HEK293 (cell line): ENCODE measurements around the gene RNF11.
"Not testable (repeated sequence)": the region's sequence is repeated elsewhere in the genome, so short reads cannot be mapped to it uniquely, and the experiment has no call there.

ENCODE experiments used
- CTCF ChIA-PET: fragments of 350-600 bp; formaldehyde crosslinking; extraction: SDS; loops from one replicate; lab custom pipeline; 2021; ENCODE audit warnings: antibody characterized with exemption; lab: Yijun Ruan, JAX
- POLR2A ChIA-PET: fragments of 300-600 bp; formaldehyde crosslinking; extraction: SDS; loops from one replicate; lab custom pipeline; 2020; ENCODE audit warnings: antibody characterized with exemption, inconsistent platforms; lab: Yijun Ruan, JAX
- H3K27ac ChIP-seq: fragments of 200-500 bp; sonication (Bioruptor generic); 2 replicates; pipeline ENCODE4 v1.5.1; 2014; ENCODE audit warnings: low read depth, low read length, control low read depth, inconsistent platforms; ENCODE audit errors: extremely low read depth
- H3K36me3 ChIP-seq, 2 experiments: fragments of 200-500 bp in 1 of 2; sonication (Bioruptor generic) in 1 of 2; 1 replicate in 1 of 2; 2 replicates in 1 of 2; pipeline ENCODE4 v1.5.1; 2014 to 2017; ENCODE audit warnings: inconsistent platforms in 2 of 2, low read length in 2 of 2; ENCODE audit not compliant: control insufficient read depth in 2 of 2, insufficient read depth in 1 of 2
- H3K4me1 ChIP-seq: fragments of 200-500 bp; sonication (Bioruptor generic); 2 replicates; pipeline ENCODE4 v1.5.1; 2014; ENCODE audit warnings: mild to moderate bottlenecking, low read length, inconsistent platforms; ENCODE audit not compliant: control insufficient read depth, insufficient read depth
- H3K4me3 ChIP-seq: 2 replicates; pipeline ENCODE4 v1.5.1; 2011; ENCODE audit warnings: low read depth, mild to moderate bottlenecking, control low read depth, low read length, moderate library complexity
- H3K9me3 ChIP-seq: fragments of 200-500 bp; sonication (Bioruptor generic); 2 replicates; pipeline ENCODE4 v1.5.1; 2014; ENCODE audit warnings: low read depth, low read length, inconsistent platforms; ENCODE audit not compliant: control insufficient read depth, insufficient read depth
- EGR2 ChIP-seq: fragments of 450-650 bp; formaldehyde crosslinking; IDR thresholded peaks from 2 replicates; pipeline ENCODE4 v1.5.1; 2016; ENCODE audit warnings: low read depth, missing biosample characterization, missing genetic modification characterization
- GLIS2 ChIP-seq: fragments of 450-650 bp; formaldehyde crosslinking; IDR thresholded peaks from 2 replicates; pipeline ENCODE4 v1.5.1; 2016; ENCODE audit warnings: missing biosample characterization, missing genetic modification characterization
- PRDM1 ChIP-seq: fragments of 450-650 bp; formaldehyde crosslinking; IDR thresholded peaks from 2 replicates; pipeline ENCODE4; 2016; ENCODE audit warnings: missing biosample characterization, missing genetic modification characterization
- SCRT1 ChIP-seq: fragments of 450-650 bp; formaldehyde crosslinking; IDR thresholded peaks from 2 replicates; pipeline ENCODE4 v1.5.1; 2016; ENCODE audit warnings: missing biosample characterization, missing genetic modification characterization, borderline replicate concordance
- SCRT2 ChIP-seq: fragments of 450-650 bp; formaldehyde crosslinking; IDR thresholded peaks from 2 replicates; pipeline ENCODE4 v1.5.1; 2016; ENCODE audit warnings: missing biosample characterization, missing genetic modification characterization
- TRIM28 ChIP-seq: IDR thresholded peaks from 2 replicates; pipeline ENCODE4 v1.6.1; 2011; ENCODE audit warnings: low read length, control low read depth, borderline replicate concordance
- ZBTB17 ChIP-seq: fragments of 450-650 bp; formaldehyde crosslinking; IDR thresholded peaks from 2 replicates; pipeline ENCODE4 v1.5.1; 2016; ENCODE audit warnings: missing biosample characterization, missing genetic modification characterization
- ZEB2 ChIP-seq: fragments of 450-650 bp; formaldehyde crosslinking; IDR thresholded peaks from 2 replicates; pipeline ENCODE4 v1.5.1; 2016; ENCODE audit warnings: missing biosample characterization, missing genetic modification characterization
- ZFHX2 ChIP-seq: fragments of 450-650 bp; formaldehyde crosslinking; conservative IDR thresholded peaks from 2 replicates; pipeline ENCODE4 v1.5.1; 2016; ENCODE audit warnings: missing biosample characterization, missing genetic modification characterization
- ZIC2 ChIP-seq: fragments of 450-650 bp; formaldehyde crosslinking; IDR thresholded peaks from 2 replicates; pipeline ENCODE4 v1.5.1; 2016; ENCODE audit warnings: missing biosample characterization, missing genetic modification characterization
- ZNF366 ChIP-seq: fragments of 450-650 bp; formaldehyde crosslinking; conservative IDR thresholded peaks from 2 replicates; pipeline ENCODE4 v1.5.1; 2016; ENCODE audit warnings: missing biosample characterization, missing genetic modification characterization
- ZNF423 ChIP-seq: fragments of 450-650 bp; formaldehyde crosslinking; IDR thresholded peaks from 2 replicates; pipeline ENCODE4 v1.5.1; 2016; ENCODE audit warnings: missing biosample characterization, missing genetic modification characterization
- ZNF530 ChIP-seq: fragments of 450-650 bp; formaldehyde crosslinking; IDR thresholded peaks from 2 replicates; pipeline ENCODE4 v1.5.1; 2016; ENCODE audit warnings: low read depth, missing biosample characterization, missing genetic modification characterization
- ZNF596 ChIP-seq: fragments of 450-650 bp; IDR thresholded peaks from 2 replicates; pipeline ENCODE4 v1.5.0; 2018; ENCODE audit warnings: missing biosample characterization, mild to moderate bottlenecking, missing genetic modification characterization, moderate library complexity
- ZNF600 ChIP-seq: fragments of 450-650 bp; formaldehyde crosslinking; IDR thresholded peaks from 2 replicates; pipeline ENCODE4 v1.5.1; 2016; ENCODE audit warnings: missing biosample characterization, missing genetic modification characterization
- ZNF626 ChIP-seq: fragments of 450-650 bp; sonication (Bioruptor Pico); formaldehyde crosslinking; IDR thresholded peaks from 2 replicates; pipeline ENCODE4 v1.5.1; 2018; ENCODE audit warnings: missing biosample characterization, missing genetic modification characterization, inconsistent platforms
- ZNF629 ChIP-seq: fragments of 450-650 bp; formaldehyde crosslinking; IDR thresholded peaks from 2 replicates; pipeline ENCODE4 v1.5.1; 2017; ENCODE audit warnings: missing biosample characterization, missing genetic modification characterization
- ZNF654 ChIP-seq: fragments of 450-650 bp; formaldehyde crosslinking; IDR thresholded peaks from 2 replicates; pipeline ENCODE4 v1.5.1; 2016; ENCODE audit warnings: low read depth, missing biosample characterization, missing genetic modification characterization
- ZNF830 ChIP-seq: fragments of 450-650 bp; IDR thresholded peaks from 2 replicates; pipeline ENCODE4 v1.5.0; 2018; ENCODE audit warnings: missing biosample characterization, missing genetic modification characterization, low read depth, mild to moderate bottlenecking, moderate library complexity
- TF ChIP-seq, protein P1 (sequence below): IDR thresholded peaks from 2 replicates; pipeline ENCODE4 v1.6.1; 2011; ENCODE audit warnings: mild to moderate bottlenecking, low read depth, low read length, borderline replicate concordance

Gene RNF11

DNA sequence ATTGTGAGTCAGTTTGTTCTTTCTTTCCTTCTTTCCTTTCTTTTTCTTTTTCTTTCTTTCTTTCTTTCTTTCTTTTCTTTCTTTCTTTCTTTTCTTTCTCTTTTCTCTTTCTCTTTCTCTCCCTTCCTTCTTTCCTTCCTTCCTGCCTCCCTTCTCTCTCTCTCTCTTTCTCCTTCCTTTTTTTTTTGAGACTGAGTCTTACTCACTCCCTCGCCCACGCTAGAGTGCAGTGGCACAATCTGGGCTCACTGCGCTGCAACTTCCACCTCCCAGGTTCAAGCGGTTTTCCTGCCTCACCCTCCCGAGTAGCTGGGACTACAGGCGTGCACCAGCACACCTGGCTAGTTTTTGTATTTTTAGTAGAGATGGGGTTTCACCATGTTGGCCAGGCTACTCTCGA, 1.8 kb upstream of the RNF11 start:
- peak; percentile 22; the same call in 1 of the 2 replicates for TF ChIP-seq EGR2 (tag by site-specific recombination)
- TF ChIP-seq PRDM1 (tag by site-specific recombination), result peak; percentile 72; the same call in 1 of the 2 replicates
- peak; percentile 68 for TF ChIP-seq ZFHX2 (tag by site-specific recombination)
- peak; percentile 28; the same call in 1 of the 2 replicates for TF ChIP-seq ZNF600 (tag by site-specific recombination)
- peak; percentile 91 for TF ChIP-seq ZNF366 (tag by site-specific recombination)
- H3K4me3 ChIP-seq, H3K27ac ChIP-seq, H3K36me3 ChIP-seq, H3K4me1 ChIP-seq, H3K9me3 ChIP-seq: not testable (repeated sequence)
- ChIA-PET POLR2A (interaction anchor here (0.7 kb wide), 2 partner anchors 168 to 287 kb away, joined by 3 read pairs; no protein-coding TSS in a partner anchor), CTCF (interaction anchor here (0.6 to 1.1 kb wide), 5 partner anchors 18 to 673 kb away, joined by 3 to 8 read pairs (median 3); no protein-coding TSS in a partner anchor)

DNA sequence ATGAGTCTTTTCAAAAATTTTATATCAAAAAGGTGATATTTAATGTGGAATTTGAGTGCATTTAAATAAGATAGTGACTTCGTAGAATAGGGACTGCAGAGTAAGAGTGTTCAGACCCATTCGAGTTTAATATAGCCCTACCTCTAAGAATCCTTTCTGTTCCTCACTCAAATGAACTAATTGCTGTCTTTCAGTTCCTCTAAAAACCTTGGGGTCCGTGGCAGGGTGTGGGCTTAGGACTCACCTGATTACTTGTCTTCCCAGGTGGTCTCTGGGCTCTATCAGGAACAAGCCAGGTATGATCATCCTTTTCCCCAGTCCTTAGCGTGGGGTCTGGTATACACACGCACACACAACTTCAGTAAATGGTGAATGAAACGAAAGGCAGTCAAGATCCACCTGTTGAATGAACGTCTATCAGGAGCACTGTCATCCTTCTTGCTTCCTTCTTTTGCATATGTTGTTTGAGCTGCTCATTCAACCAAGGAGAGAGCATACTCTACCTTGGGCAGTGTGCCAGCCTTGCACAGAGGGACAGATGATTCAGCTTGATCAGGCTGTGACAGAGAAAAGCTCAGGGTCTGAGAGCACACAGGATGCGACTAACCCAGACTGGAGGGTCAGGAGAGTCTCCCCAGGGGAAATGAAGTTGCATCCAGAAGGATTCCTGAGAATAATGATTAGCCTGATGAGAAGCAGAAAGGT, 1.2 kb upstream of the RNF11 start:
- TF ChIP-seq SCRT2 (tag by site-specific recombination) (peak; percentile 100), GLIS2 (no peak), ZNF654 (tag by site-specific recombination) (no peak), ZNF423 (tag by site-specific recombination) (no peak), ZNF530 (tag by site-specific recombination) (no peak), ZNF629 (peak; percentile 40; the same call in 1 of the 2 replicates), ZNF626 (tag by site-specific recombination) (no peak), ZBTB17 (tag by site-specific recombination) (peak; percentile 99), SCRT1 (tag by site-specific recombination) (peak; percentile 99), ZNF830 (no peak), ZNF600 (tag by site-specific recombination) (peak; percentile 94), ZNF596 (tag by site-specific recombination) (no peak), TRIM28 (peak; percentile 27; the same call in 1 of the 2 replicates), ZEB2 (tag by site-specific recombination) (0 out of 2 replicates have a peak, but pooled peaks have one; percentile 16), ZNF366 (tag by site-specific recombination) (peak; percentile 52), ZIC2 (tag by site-specific recombination) (no peak)
- TF ChIP-seq, protein P1, sequence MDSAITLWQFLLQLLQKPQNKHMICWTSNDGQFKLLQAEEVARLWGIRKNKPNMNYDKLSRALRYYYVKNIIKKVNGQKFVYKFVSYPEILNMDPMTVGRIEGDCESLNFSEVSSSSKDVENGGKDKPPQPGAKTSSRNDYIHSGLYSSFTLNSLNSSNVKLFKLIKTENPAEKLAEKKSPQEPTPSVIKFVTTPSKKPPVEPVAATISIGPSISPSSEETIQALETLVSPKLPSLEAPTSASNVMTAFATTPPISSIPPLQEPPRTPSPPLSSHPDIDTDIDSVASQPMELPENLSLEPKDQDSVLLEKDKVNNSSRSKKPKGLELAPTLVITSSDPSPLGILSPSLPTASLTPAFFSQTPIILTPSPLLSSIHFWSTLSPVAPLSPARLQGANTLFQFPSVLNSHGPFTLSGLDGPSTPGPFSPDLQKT, result no peak
- TF ChIP-seq, all 188 proteins: peak for 8
- peaks cover 5% of the 10 kb centered on the region; the same call in 1 of the 2 replicates for H3K4me1 ChIP-seq
- H3K27ac ChIP-seq, result no peak overlapping the region
- no peaks in the 10 kb centered on the region for H3K9me3 ChIP-seq
- no peak overlapping the region for H3K4me3 ChIP-seq
- ChIA-PET CTCF (interaction anchor here (0.6 to 2.1 kb wide), 6 partner anchors 13 to 62 kb away, joined by 3 to 10 read pairs (median 4); no protein-coding TSS in a partner anchor), POLR2A (interaction anchor here (0.6 to 1.9 kb wide), 7 partner anchors 14 to 643 kb away, joined by 3 to 10 read pairs (median 4); partner anchors contain the start of genes CDKN2C, FAF1 and NRDC)
- no peaks in the 10 kb centered on the region for H3K36me3 ChIP-seq
